ENCODE data around the gene IQSEC1.

DNA sequence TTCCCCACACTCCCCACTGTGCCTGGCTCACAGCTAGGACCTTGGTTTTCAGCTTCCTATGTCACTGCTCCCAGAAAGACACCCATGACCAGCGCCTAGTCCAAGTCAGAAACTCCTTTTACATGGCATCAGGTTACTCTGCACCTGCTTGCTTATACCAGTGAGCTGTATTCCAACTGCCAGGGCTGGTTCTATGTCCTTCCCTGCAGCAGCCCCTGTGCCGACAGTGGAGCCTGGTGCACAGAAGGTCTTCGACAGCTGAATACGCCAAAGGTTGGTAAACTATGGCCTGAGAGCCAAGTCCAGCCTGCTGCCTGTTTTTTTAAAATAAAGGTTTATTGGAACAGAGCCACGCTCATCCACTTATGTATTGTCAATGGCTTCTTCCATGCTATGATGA, 102.5 kb downstream of the IQSEC1 start:
- TF ChIP-seq POLR2A (IDR thresholded peaks at IDR 0.05) = no peak
- TF ChIP-seq, protein P1, sequence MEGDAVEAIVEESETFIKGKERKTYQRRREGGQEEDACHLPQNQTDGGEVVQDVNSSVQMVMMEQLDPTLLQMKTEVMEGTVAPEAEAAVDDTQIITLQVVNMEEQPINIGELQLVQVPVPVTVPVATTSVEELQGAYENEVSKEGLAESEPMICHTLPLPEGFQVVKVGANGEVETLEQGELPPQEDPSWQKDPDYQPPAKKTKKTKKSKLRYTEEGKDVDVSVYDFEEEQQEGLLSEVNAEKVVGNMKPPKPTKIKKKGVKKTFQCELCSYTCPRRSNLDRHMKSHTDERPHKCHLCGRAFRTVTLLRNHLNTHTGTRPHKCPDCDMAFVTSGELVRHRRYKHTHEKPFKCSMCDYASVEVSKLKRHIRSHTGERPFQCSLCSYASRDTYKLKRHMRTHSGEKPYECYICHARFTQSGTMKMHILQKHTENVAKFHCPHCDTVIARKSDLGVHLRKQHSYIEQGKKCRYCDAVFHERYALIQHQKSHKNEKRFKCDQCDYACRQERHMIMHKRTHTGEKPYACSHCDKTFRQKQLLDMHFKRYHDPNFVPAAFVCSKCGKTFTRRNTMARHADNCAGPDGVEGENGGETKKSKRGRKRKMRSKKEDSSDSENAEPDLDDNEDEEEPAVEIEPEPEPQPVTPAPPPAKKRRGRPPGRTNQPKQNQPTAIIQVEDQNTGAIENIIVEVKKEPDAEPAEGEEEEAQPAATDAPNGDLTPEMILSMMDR (IDR thresholded peaks at IDR 0.05) = no peak

All from Peyer's patch (tissue), 4 donors.